Neuronal stem cell (in vitro differentiated cells): Measurements from ENCODE around the gene DIP2B.
"Not testable (repeated sequence)": the region's sequence is repeated elsewhere in the genome, so short reads cannot be mapped to it uniquely, and the experiment has no call there.

ENCODE experiments used
- DNase-seq: peaks from one replicate; pipeline ENCODE4 v3.0.0-alpha.2; 2013; ENCODE audit warnings: low spot score
- H2AFZ ChIP-seq: one replicate; pipeline ENCODE4 v1.6.1; 2013; ENCODE audit warnings: mild to moderate bottlenecking, low read length, inconsistent platforms
- H2AK5ac ChIP-seq: 2 replicates; pipeline ENCODE4 v1.6.1; 2013; ENCODE audit warnings: low read depth, mild to moderate bottlenecking, inconsistent platforms, low read length, moderate library complexity, mixed read lengths
- H2BK120ac ChIP-seq: 2 replicates; pipeline ENCODE4 v1.6.1; 2013; ENCODE audit warnings: low read depth, mild to moderate bottlenecking, inconsistent platforms, low read length, moderate library complexity, mixed read lengths
- H2BK12ac ChIP-seq: one replicate; pipeline ENCODE4 v1.6.1; 2013; ENCODE audit warnings: low read length, inconsistent platforms
- H2BK15ac ChIP-seq: 2 replicates; pipeline ENCODE4 v1.6.1; 2013; ENCODE audit warnings: mild to moderate bottlenecking, low read length, inconsistent platforms, mixed read lengths
- H2BK5ac ChIP-seq: one replicate; pipeline ENCODE4 v1.6.1; 2013; ENCODE audit warnings: inconsistent platforms, mild to moderate bottlenecking, low read length, moderate library complexity
- H3K14ac ChIP-seq: one replicate; pipeline ENCODE4 v1.6.1; 2013; ENCODE audit warnings: low read length, inconsistent platforms
- H3K18ac ChIP-seq: 2 replicates; pipeline ENCODE4 v1.6.1; 2013; ENCODE audit warnings: low read length, inconsistent platforms
- H3K23ac ChIP-seq: 2 replicates; pipeline ENCODE4 v1.6.1; 2013; ENCODE audit warnings: low read depth, mild to moderate bottlenecking, mixed read lengths, low read length, inconsistent platforms; ENCODE audit not compliant: poor library complexity
- H3K27ac ChIP-seq: replicated peaks from 3 replicates; pipeline ENCODE4 v1.5.1; 2013; ENCODE audit warnings: low read length, inconsistent platforms
- H3K27me3 ChIP-seq, 3 experiments: 2 replicates each; pipeline ENCODE4 v1.6.1; 2013; ENCODE audit warnings: low read length in 3 of 3, mild to moderate bottlenecking in 2 of 3, inconsistent platforms in 1 of 3, low read depth in 1 of 3, mixed read lengths in 1 of 3, moderate library complexity in 1 of 3; ENCODE audit not compliant: control insufficient read depth in 3 of 3, insufficient read depth in 3 of 3
- H3K36me3 ChIP-seq, 2 donors: replicated peaks in 1 of 2; 2 replicates each; pipeline ENCODE4 v1.6.1; 2013; ENCODE audit warnings: low read length in 2 of 2; ENCODE audit not compliant: control insufficient read depth in 2 of 2, insufficient read depth in 2 of 2
- H3K4ac ChIP-seq: 2 replicates; pipeline ENCODE4 v1.6.1; 2013; ENCODE audit warnings: inconsistent platforms, mild to moderate bottlenecking, low read length, moderate library complexity
- H3K4me1 ChIP-seq, 2 donors: 1 replicate in 1 of 2; 2 replicates in 1 of 2; pipeline ENCODE4 v1.6.1; 2013; ENCODE audit warnings: low read length in 2 of 2, low read depth in 1 of 2; ENCODE audit not compliant: control insufficient read depth in 2 of 2, insufficient read depth in 1 of 2
- H3K4me2 ChIP-seq: one replicate; pipeline ENCODE4 v1.6.1; 2013; ENCODE audit warnings: mild to moderate bottlenecking, low read length, inconsistent platforms; ENCODE audit not compliant: insufficient read depth, poor library complexity, severe bottlenecking
- H3K4me3 ChIP-seq, 2 donors: 2 replicates each; pipeline ENCODE4 v1.5.1; 2013; ENCODE audit warnings: low read length in 2 of 2, mild to moderate bottlenecking in 2 of 2, inconsistent platforms in 1 of 2, moderate library complexity in 1 of 2
- H3K79me1 ChIP-seq: one replicate; pipeline ENCODE4 v1.6.1; 2013; ENCODE audit warnings: low read depth, mild to moderate bottlenecking, inconsistent platforms, low read length, moderate library complexity
- H3K9ac ChIP-seq: one replicate; pipeline ENCODE4 v1.6.1; 2013; ENCODE audit warnings: mild to moderate bottlenecking, low read depth, low read length, inconsistent platforms; ENCODE audit not compliant: poor library complexity
- H3K9me3 ChIP-seq, 2 donors: replicated peaks in 1 of 2; 2 replicates each; pipeline versions ENCODE3 to v1.6.1; 2013; ENCODE audit warnings: low read length in 2 of 2, mild to moderate bottlenecking in 2 of 2, inconsistent platforms in 1 of 2, low read depth in 1 of 2, mixed read lengths in 1 of 2, moderate library complexity in 1 of 2; ENCODE audit not compliant: control insufficient read depth in 2 of 2, insufficient read depth in 1 of 2
- H4K8ac ChIP-seq: one replicate; pipeline ENCODE4 v1.6.1; 2013; ENCODE audit warnings: low read depth, mild to moderate bottlenecking, inconsistent platforms, low read length, moderate library complexity
- H4K91ac ChIP-seq: one replicate; pipeline ENCODE4 v1.6.1; 2013; ENCODE audit warnings: low read length, low read depth, mild to moderate bottlenecking, inconsistent platforms; ENCODE audit not compliant: poor library complexity
- WGBS, 2 donors: extraction: QIAGEN DNeasy Blood & Tissue Kit; methylation state at CpG; one replicate each; pipeline ENCODE4 v1.1.7; 2013; ENCODE audit warnings: missing lambda C conversion rate in 2 of 2, mixed read lengths in 1 of 2; ENCODE audit not compliant: insufficient read length in 2 of 2, insufficient replicate concordance in 1 of 2; ENCODE audit errors: extremely low coverage in 2 of 2; 5-methylcytosine and 5-hydroxymethylcytosine counted together

Gene DIP2B

DNA sequence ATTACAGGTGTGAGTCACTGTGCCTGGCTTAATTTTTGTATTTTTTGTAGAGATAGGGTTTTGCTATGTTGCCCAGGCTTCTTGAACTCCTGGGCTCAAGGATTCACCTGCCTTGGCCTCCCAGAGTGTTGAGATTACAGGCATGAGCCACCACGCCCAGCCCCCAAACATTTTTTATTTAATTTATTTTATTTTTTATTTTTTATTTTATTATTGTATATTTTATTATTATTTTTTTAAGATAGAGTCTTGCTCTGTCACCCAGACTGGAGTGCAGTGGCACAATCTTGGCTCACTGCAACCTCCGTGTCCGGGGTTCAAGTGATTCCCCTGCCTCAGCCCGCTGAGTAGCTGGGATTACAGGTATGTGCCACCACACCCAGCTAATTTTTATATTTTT lies 17.0 kb downstream of the DIP2B start:
- H3K4me3 ChIP-seq, H3K14ac ChIP-seq, H3K4me1 ChIP-seq, H2BK15ac ChIP-seq, H3K27ac ChIP-seq, H2BK120ac ChIP-seq, DNase-seq, H2AFZ ChIP-seq, H2AK5ac ChIP-seq, H2BK5ac ChIP-seq, H3K18ac ChIP-seq, H4K91ac ChIP-seq, H3K79me1 ChIP-seq, H3K4me2 ChIP-seq, H3K36me3 ChIP-seq, H2BK12ac ChIP-seq, H3K9ac ChIP-seq, H3K27me3 ChIP-seq, H4K8ac ChIP-seq, H3K4ac ChIP-seq, H3K9me3 ChIP-seq, H3K23ac ChIP-seq: not testable (repeated sequence)
- WGBS, 2 donors = no CpG with 5 or more reads among the region's 4 CpGs

DNA sequence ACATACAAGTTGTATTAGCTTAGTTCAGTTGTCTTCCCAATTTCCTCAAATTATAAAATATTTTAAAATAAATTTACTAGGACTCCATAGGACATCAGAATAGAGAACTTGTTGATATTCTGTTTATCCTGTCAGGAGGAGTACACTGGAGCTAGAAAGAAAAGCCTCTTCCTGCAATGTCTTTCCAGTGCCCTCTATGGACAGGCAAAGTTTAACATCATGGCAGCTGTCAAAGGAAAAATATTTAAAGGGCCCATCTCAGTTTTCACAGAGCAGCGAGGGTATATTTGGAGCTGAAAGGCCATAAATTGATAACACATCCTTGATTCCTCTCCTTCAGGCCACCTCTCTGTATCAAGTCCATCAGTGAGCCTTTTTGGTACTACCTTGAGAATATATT lies 19.0 kb downstream of the DIP2B start:
- no peak overlapping the region for H2BK15ac ChIP-seq
- H3K14ac ChIP-seq = no peak overlapping the region
- H3K27ac ChIP-seq = no peak overlapping the region
- no peak overlapping the region for H4K8ac ChIP-seq
- no peaks in the 10 kb centered on the region for H3K27me3 ChIP-seq
- H3K4me3 ChIP-seq = no peak overlapping the region
- no peak overlapping the region for H2AFZ ChIP-seq
- DNase-seq = no peak
- no peak overlapping the region for H4K91ac ChIP-seq
- no peak overlapping the region for H2AK5ac ChIP-seq
- H3K36me3 ChIP-seq = peaks cover 0 to 8% of the 10 kb centered on the region in 2 donors
- no peak overlapping the region for H3K23ac ChIP-seq
- peaks cover 0 to 5% of the 10 kb centered on the region in 2 donors for H3K9me3 ChIP-seq
- H3K4ac ChIP-seq = no peak overlapping the region
- peaks cover 0 to 5% of the 10 kb centered on the region in 2 donors for H3K4me1 ChIP-seq
- H3K9ac ChIP-seq = no peak overlapping the region
- WGBS, 2 donors = no CpG with 5 or more reads among the region's 1 CpG
- no peak overlapping the region for H3K4me2 ChIP-seq
- no peak overlapping the region for H2BK5ac ChIP-seq
- H3K79me1 ChIP-seq = peaks cover under 1% of the 10 kb centered on the region
- H2BK120ac ChIP-seq = no peak overlapping the region
- H2BK12ac ChIP-seq = no peak overlapping the region
- H3K18ac ChIP-seq = no peak overlapping the region

DNA sequence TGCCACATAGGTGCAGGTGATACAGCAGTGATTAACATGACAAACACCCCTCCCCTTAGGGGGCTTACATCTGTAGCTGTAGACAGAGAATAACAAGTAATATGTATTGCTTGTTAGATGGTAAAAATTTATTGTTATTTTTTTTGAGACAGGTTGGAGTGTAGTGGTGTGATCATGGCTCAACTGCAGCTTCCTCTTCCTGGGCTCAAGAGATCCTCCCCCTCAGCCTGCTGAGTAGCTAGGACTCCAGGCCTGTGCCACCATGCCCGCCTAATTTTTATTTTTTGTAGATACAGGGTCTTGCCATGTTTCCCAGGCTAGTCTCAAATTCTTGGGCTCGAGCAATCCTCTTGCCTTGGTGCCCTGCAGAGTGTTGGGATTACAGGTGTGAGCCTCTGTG lies 19.8 kb downstream of the DIP2B start:
- no CpG with 5 or more reads among the region's 2 CpGs for WGBS, 2 donors

DNA sequence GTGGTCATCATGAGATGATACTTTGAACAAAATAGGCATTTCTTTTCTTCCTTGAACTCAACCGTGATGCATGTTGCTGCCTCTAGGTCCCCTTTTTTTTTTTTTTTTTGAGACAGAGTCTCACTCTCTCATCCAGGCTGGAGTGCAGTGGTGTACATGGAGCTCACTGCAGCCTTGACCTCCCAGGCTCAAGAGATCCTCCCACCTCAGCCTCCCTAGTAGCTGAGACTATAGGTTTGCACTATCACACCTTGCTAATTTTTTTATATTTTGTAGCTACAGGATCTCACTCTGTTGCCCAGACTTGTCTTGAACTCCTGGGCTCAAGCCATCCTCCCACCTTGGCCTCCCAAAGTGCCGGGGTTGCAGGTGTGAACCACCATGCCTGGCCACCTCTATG lies 20.6 kb downstream of the DIP2B start:
- no peaks in the 10 kb centered on the region for H3K27me3 ChIP-seq
- no peak overlapping the region for H3K18ac ChIP-seq

More for the DNA sequence above, 19.8 kb downstream of the DIP2B start:
- peaks cover 3% of the 10 kb centered on the region for H3K79me1 ChIP-seq
- no peak overlapping the region for H3K27ac ChIP-seq
- peaks cover 0 to 5% of the 10 kb centered on the region in 2 donors for H3K9me3 ChIP-seq
- H2BK120ac ChIP-seq = no peak overlapping the region
- no peak overlapping the region for H2BK5ac ChIP-seq
- no peak overlapping the region for H2BK12ac ChIP-seq
- H3K9ac ChIP-seq = no peak overlapping the region
- H2AK5ac ChIP-seq = no peak overlapping the region
- no peak overlapping the region for H2AFZ ChIP-seq
- peaks cover 2 to 5% of the 10 kb centered on the region in 2 donors for H3K4me1 ChIP-seq
- no peak overlapping the region for H3K14ac ChIP-seq
- H3K27me3 ChIP-seq = no peaks in the 10 kb centered on the region
- no peak overlapping the region for H2BK15ac ChIP-seq
- no peak overlapping the region for H3K4me3 ChIP-seq
- peaks cover 0 to 8% of the 10 kb centered on the region in 2 donors for H3K36me3 ChIP-seq
- no peak overlapping the region for H3K23ac ChIP-seq
- no peak overlapping the region for H3K18ac ChIP-seq
- DNase-seq = no peak
- H4K91ac ChIP-seq = no peak overlapping the region
- H3K4me2 ChIP-seq = no peak overlapping the region
- no peak overlapping the region for H3K4ac ChIP-seq
- H4K8ac ChIP-seq = no peak overlapping the region

More for the DNA sequence above, 20.6 kb downstream of the DIP2B start:
- H3K4me2 ChIP-seq = no peak overlapping the region
- H4K8ac ChIP-seq = no peak overlapping the region
- WGBS, 2 donors = no CpG with 5 or more reads among the region's 2 CpGs
- no peak overlapping the region for H2BK5ac ChIP-seq
- no peak overlapping the region for H3K14ac ChIP-seq
- peaks cover 0 to 8% of the 10 kb centered on the region in 2 donors for H3K36me3 ChIP-seq
- H2BK12ac ChIP-seq = no peak overlapping the region
- no peak overlapping the region for H2BK120ac ChIP-seq
- no peak overlapping the region for H2AFZ ChIP-seq
- no peak overlapping the region for H3K23ac ChIP-seq
- no peak overlapping the region for H3K4me3 ChIP-seq
- no peak overlapping the region for H4K91ac ChIP-seq
- no peak overlapping the region for H2AK5ac ChIP-seq
- H3K27ac ChIP-seq = no peak overlapping the region
- peaks cover 0 to 5% of the 10 kb centered on the region in 2 donors for H3K9me3 ChIP-seq
- H3K4ac ChIP-seq = no peak overlapping the region
- H3K4me1 ChIP-seq = peaks cover 2 to 5% of the 10 kb centered on the region in 2 donors
- H2BK15ac ChIP-seq = no peak overlapping the region
- H3K9ac ChIP-seq = no peak overlapping the region
- no peak for DNase-seq
- peaks cover 3% of the 10 kb centered on the region for H3K79me1 ChIP-seq
